Measurements from ENCODE around the gene UBE2J2.
"Not testable (repeated sequence)": the region's sequence is repeated elsewhere in the genome, so short reads cannot be mapped to it uniquely, and the experiment has no call there.

The UBE2J2 gene

GRCh38 chr1:1318777-1319645 is 45.4 kb upstream of the UBE2J2 start:
- Histone ChIP-seq H3K27me3 (ENCODE audit: insufficient read depth, low read length, poor library complexity) (no peaks in the 10 kb centered on the region), H3K9ac (ENCODE audit: low read depth, low read length) (no peak overlapping the region), H3K4me3 (ENCODE audit: low read depth in 1 of 2, low read length in 2 of 2) (no peak overlapping the region), H2AFZ (ENCODE audit: low read depth, low read length) (no peak overlapping the region), H3K79me2 (ENCODE audit: insufficient read depth, low read length) (peaks cover 79% of the 10 kb centered on the region), H3K36me3 (ENCODE audit: insufficient read depth, low read length) (peaks cover 74% of the 10 kb centered on the region), H3K9me3 (ENCODE audit: insufficient read depth, low read length, severe bottlenecking) (no peaks in the 10 kb centered on the region), H3K27ac (ENCODE audit: low read length) (no peak overlapping the region), H3K4me2 (ENCODE audit: insufficient read depth, low read length) (no peak overlapping the region), H4K20me1 (ENCODE audit: insufficient read depth, low read length) (peaks cover 73% of the 10 kb centered on the region), H3K4me1 (ENCODE audit: insufficient read depth, low read length) (peaks cover 33% of the 10 kb centered on the region)
- no peak for TF ChIP-seq CTCF (IDR thresholded peaks at IDR 0.05; ENCODE audit: borderline replicate concordance, extremely low read depth, low read length, poor library complexity, severe bottlenecking)
- ATAC-seq (ENCODE audit: insufficient read depth, low read depth) (no peak), DNase-seq (no peak)

GRCh38 chr1:1318131-1318652 is 44.5 kb upstream of the UBE2J2 start:
- H3K27ac ChIP-seq (ENCODE audit: low read length), result no peak overlapping the region
- H3K4me2 ChIP-seq (ENCODE audit: insufficient read depth, low read length), result no peak overlapping the region
- no peaks in the 10 kb centered on the region for H3K9me3 ChIP-seq (ENCODE audit: insufficient read depth, low read length, severe bottlenecking)
- no peak overlapping the region for H3K9ac ChIP-seq (ENCODE audit: low read depth, low read length)
- H3K4me1 ChIP-seq (ENCODE audit: insufficient read depth, low read length), result peaks cover 28% of the 10 kb centered on the region
- ATAC-seq (ENCODE audit: insufficient read depth, low read depth), result no peak
- H4K20me1 ChIP-seq (ENCODE audit: insufficient read depth, low read length), result peaks cover 76% of the 10 kb centered on the region
- H2AFZ ChIP-seq (ENCODE audit: low read depth, low read length), result no peak overlapping the region
- no peak for DNase-seq
- TF ChIP-seq CTCF (IDR thresholded peaks at IDR 0.05; ENCODE audit: borderline replicate concordance, extremely low read depth, low read length, poor library complexity, severe bottlenecking) (no peak), EZH2 (IDR thresholded peaks at IDR 0.05; ENCODE audit: borderline replicate concordance, low read depth, low read length, severe bottlenecking) (no peak)
- H3K79me2 ChIP-seq (ENCODE audit: insufficient read depth, low read length), result peaks cover 81% of the 10 kb centered on the region
- peaks cover 80% of the 10 kb centered on the region for H3K36me3 ChIP-seq (ENCODE audit: insufficient read depth, low read length)
- no peaks in the 10 kb centered on the region for H3K27me3 ChIP-seq (ENCODE audit: insufficient read depth, low read length, poor library complexity)
- no peak overlapping the region for H3K4me3 ChIP-seq (ENCODE audit: low read depth in 1 of 2, low read length in 2 of 2)

GRCh38 chr1:1317420-1317819 is 43.8 kb upstream of the UBE2J2 start:
- DNase-seq (no peak), ATAC-seq (ENCODE audit: insufficient read depth, low read depth) (no peak)
- Histone ChIP-seq H2AFZ (ENCODE audit: low read depth, low read length) (no peak overlapping the region), H3K79me2 (ENCODE audit: insufficient read depth, low read length) (peaks cover 82% of the 10 kb centered on the region), H3K36me3 (ENCODE audit: insufficient read depth, low read length) (peaks cover 82% of the 10 kb centered on the region), H3K4me2 (ENCODE audit: insufficient read depth, low read length) (no peak overlapping the region), H3K9me3 (ENCODE audit: insufficient read depth, low read length, severe bottlenecking) (no peaks in the 10 kb centered on the region), H3K4me3 (ENCODE audit: low read depth in 1 of 2, low read length in 2 of 2) (no peak overlapping the region), H3K27me3 (ENCODE audit: insufficient read depth, low read length, poor library complexity) (no peaks in the 10 kb centered on the region), H4K20me1 (ENCODE audit: insufficient read depth, low read length) (peaks cover 78% of the 10 kb centered on the region), H3K27ac (ENCODE audit: low read length) (no peak overlapping the region), H3K9ac (ENCODE audit: low read depth, low read length) (no peak overlapping the region), H3K4me1 (ENCODE audit: insufficient read depth, low read length) (peaks cover 22% of the 10 kb centered on the region)
- no peak for TF ChIP-seq CTCF (IDR thresholded peaks at IDR 0.05; ENCODE audit: borderline replicate concordance, extremely low read depth, low read length, poor library complexity, severe bottlenecking)
- no peak for TF ChIP-seq EZH2 (IDR thresholded peaks at IDR 0.05; ENCODE audit: borderline replicate concordance, low read depth, low read length, severe bottlenecking)

- H2AFZ ChIP-seq (ENCODE audit: low read depth, low read length); H3K9ac ChIP-seq (ENCODE audit: low read depth, low read length); H3K4me3 ChIP-seq (ENCODE audit: low read depth in 1 of 2, low read length in 2 of 2); ATAC-seq (ENCODE audit: insufficient read depth, low read depth); DNase-seq; H3K27me3 ChIP-seq (ENCODE audit: insufficient read depth, low read length, poor library complexity); H3K9me3 ChIP-seq (ENCODE audit: insufficient read depth, low read length, severe bottlenecking); H3K4me2 ChIP-seq (ENCODE audit: insufficient read depth, low read length); H3K27ac ChIP-seq (ENCODE audit: low read length): not testable (repeated sequence)
- peaks cover 74% of the 10 kb centered on the region for H4K20me1 ChIP-seq (ENCODE audit: insufficient read depth, low read length)
- H3K79me2 ChIP-seq (ENCODE audit: insufficient read depth, low read length), result peaks cover 73% of the 10 kb centered on the region
- H3K36me3 ChIP-seq (ENCODE audit: insufficient read depth, low read length), result peaks cover 85% of the 10 kb centered on the region
- peaks cover 10% of the 10 kb centered on the region for H3K4me1 ChIP-seq (ENCODE audit: insufficient read depth, low read length)
These were observed 42.5 kb upstream of the UBE2J2 start for GRCh38 chr1:1316199-1316598.

All from DND-41 (cell line).